B cell (primary cell): ENCODE data around the gene KIR2DL3. TPM values are rescaled to one million over a fixed set of nuclear protein-coding genes. Genes with fewer than 3 reads are reported as not detected.

Experiments used
- ATAC-seq: fragments of 200-7000 bp; cut with Tn5 transposase; one replicate; pipeline ENCODE4 v1.10.0; 2021; ENCODE audit warnings: low read depth, mild to moderate bottlenecking, moderate number of reproducible peaks, moderate library complexity
- CTCF ChIA-PET: fragments of 350-600 bp; sonication (Branson Sonifier 250); formaldehyde crosslinking; loops from one replicate; lab custom pipeline; 2021; ENCODE audit warnings: antibody characterized with exemption, inconsistent platforms; lab: Charles Lee
- POLR2A ChIA-PET: fragments of 350-600 bp; sonication (Branson Sonifier 250); formaldehyde crosslinking; loops from one replicate; lab custom pipeline; 2021; ENCODE audit warnings: antibody characterized with exemption; lab: Charles Lee
- DNase-seq: peaks from one replicate; pipeline ENCODE4 v3.0.0; 2013
- H2AFZ ChIP-seq: 2 replicates; pipeline ENCODE4 v1.6.1; 2012; ENCODE audit warnings: mild to moderate bottlenecking, low read depth, low read length; ENCODE audit not compliant: insufficient read depth, poor library complexity, severe bottlenecking
- H3K27ac ChIP-seq, 2 donors: 1 replicate in 1 of 2; 2 replicates in 1 of 2; pipeline ENCODE4 v1.5.1; 2012 to 2013; ENCODE audit warnings: low read length in 2 of 2, mild to moderate bottlenecking in 2 of 2, moderate library complexity in 1 of 2
- H3K27me3 ChIP-seq, 4 experiments: fragments of 200-600 bp in 1 of 4; sonication (generic) in 1 of 4; replicated peaks in 1 of 4; 1 replicate in 2 of 4; 2 replicates in 2 of 4; pipeline versions ENCODE4 v1.6.1 to v1.7.0; 2013 to 2016; ENCODE audit warnings: low read length in 3 of 4, mild to moderate bottlenecking in 2 of 4, mixed read lengths in 1 of 4, moderate library complexity in 1 of 4; ENCODE audit not compliant: insufficient read depth in 4 of 4, control insufficient read depth in 3 of 4; ENCODE audit errors: control extremely low read depth in 1 of 4
- H3K36me3 ChIP-seq, 2 experiments: replicated peaks in 1 of 2; 1 replicate in 1 of 2; 2 replicates in 1 of 2; pipeline versions ENCODE4 v1.6.1 to v1.7.1; 2013; ENCODE audit warnings: low read length in 1 of 2; ENCODE audit not compliant: insufficient read depth in 2 of 2, control insufficient read depth in 1 of 2; ENCODE audit errors: control extremely low read depth in 1 of 2, extremely low read depth in 1 of 2
- H3K4me1 ChIP-seq, 2 donors: fragments of 200-600 bp in 1 of 2; sonication (generic) in 1 of 2; 1 replicate in 1 of 2; 2 replicates in 1 of 2; pipeline versions ENCODE4 v1.5.1 to v1.6.1; 2013 to 2017; ENCODE audit warnings: low read length in 2 of 2; ENCODE audit not compliant: control insufficient read depth in 2 of 2, insufficient read depth in 2 of 2
- H3K4me2 ChIP-seq: replicated peaks from 2 replicates; pipeline ENCODE3; 2012; ENCODE audit warnings: mild to moderate bottlenecking, low read depth, low read length; ENCODE audit not compliant: poor library complexity, severe bottlenecking
- H3K4me3 ChIP-seq, 5 experiments: fragments of 200-600 bp in 1 of 5; sonication (generic) in 1 of 5; 1 replicate in 3 of 5; 2 replicates in 2 of 5; pipeline versions ENCODE4 v1.5.1 to v1.7.0; 2011 to 2016; ENCODE audit warnings: low read length in 4 of 5, mild to moderate bottlenecking in 4 of 5, low read depth in 2 of 5, control low read depth in 1 of 5, moderate library complexity in 1 of 5; ENCODE audit not compliant: insufficient read depth in 1 of 5; ENCODE audit errors: control extremely low read depth in 1 of 5, extremely low read depth in 1 of 5
- H3K79me2 ChIP-seq: fragments of 200-600 bp; sonication (generic); one replicate; pipeline ENCODE4 v1.6.0; 2016; ENCODE audit warnings: low read length; ENCODE audit not compliant: control insufficient read depth, insufficient read depth
- H3K9ac ChIP-seq: fragments of 200-600 bp; sonication (generic); 2 replicates; pipeline ENCODE4 v1.6.1; 2017; ENCODE audit warnings: mild to moderate bottlenecking, low read length, moderate library complexity
- H3K9me3 ChIP-seq, 3 donors: one replicate each; pipeline versions ENCODE4 v1.6.1 to v1.7.1; 2013; ENCODE audit warnings: low read length in 2 of 3; ENCODE audit not compliant: control insufficient read depth in 2 of 3, insufficient read depth in 1 of 3; ENCODE audit errors: control extremely low read depth in 1 of 3
- H4K20me1 ChIP-seq: 2 replicates; pipeline ENCODE4 v1.6.0; 2012; ENCODE audit warnings: mild to moderate bottlenecking, low read length; ENCODE audit not compliant: insufficient read depth, control insufficient read depth, poor library complexity, severe bottlenecking
- H3K27ac Mint-ChIP-seq: one replicate; pipeline ENCODE4 v1.8.0; 2021; ENCODE audit warnings: mixed read lengths
- H3K27me3 Mint-ChIP-seq: one replicate; pipeline ENCODE4 v1.8.0; 2021; ENCODE audit warnings: mixed read lengths
- H3K4me1 Mint-ChIP-seq: one replicate; pipeline ENCODE4 v1.8.0; 2021; ENCODE audit warnings: mixed read lengths
- H3K4me3 Mint-ChIP-seq: one replicate; pipeline ENCODE4 v1.8.0; 2021; ENCODE audit warnings: mixed read lengths
- H3K9me3 Mint-ChIP-seq: one replicate; pipeline ENCODE4 v1.8.0; 2022; ENCODE audit warnings: mixed read lengths; ENCODE audit not compliant: insufficient read depth
- EZH2 ChIP-seq: IDR thresholded peaks from 2 replicates; pipeline ENCODE4 v1.6.1; 2012; ENCODE audit warnings: borderline replicate concordance, low read depth, mild to moderate bottlenecking, moderate library complexity, low read length; ENCODE audit not compliant: insufficient read depth, poor library complexity, severe bottlenecking
- WGBS: methylation state at CpG from one replicate; pipeline ENCODE4 v1.1.5; 2013; ENCODE audit warnings: missing lambda C conversion rate; ENCODE audit not compliant: insufficient coverage; 5-methylcytosine and 5-hydroxymethylcytosine counted together
- intact Hi-C: fragments of 100-400 bp; cut with micrococcal nuclease; formaldehyde crosslinking; loops from one replicate; pipeline ENCODE4 v1.10.0; 2022
- polyA plus RNA-seq: library from polyadenylated mRNA; depleted of rRNA; stranded (reverse); fragments of >200 nt; gene quantifications from 2 replicates; pipeline ENCODE4 v1.2.3, GENCODE V29; 2012
- total RNA-seq, 2 donors: library from RNA; stranded (reverse); fragments of 120-200 nt in 1 of 2; gene quantifications; 1 replicate in 1 of 2; 2 replicates in 1 of 2; pipeline versions ENCODE4 v1.2.3 to v1.2.4, GENCODE V29; 2013 to 2022
- TF ChIP-seq, protein P1 (sequence below): fragments of 200-600 bp; IDR thresholded peaks from one replicate; pipeline ENCODE4 v1.8.0; 2022; ENCODE audit warnings: antibody characterized with exemption, mild to moderate bottlenecking

The KIR2DL3 gene
- total and polyA plus RNA-seq, 2 donors (not counting 1 experiment from before 2014, with no cell fraction given), result not detected

DNA sequence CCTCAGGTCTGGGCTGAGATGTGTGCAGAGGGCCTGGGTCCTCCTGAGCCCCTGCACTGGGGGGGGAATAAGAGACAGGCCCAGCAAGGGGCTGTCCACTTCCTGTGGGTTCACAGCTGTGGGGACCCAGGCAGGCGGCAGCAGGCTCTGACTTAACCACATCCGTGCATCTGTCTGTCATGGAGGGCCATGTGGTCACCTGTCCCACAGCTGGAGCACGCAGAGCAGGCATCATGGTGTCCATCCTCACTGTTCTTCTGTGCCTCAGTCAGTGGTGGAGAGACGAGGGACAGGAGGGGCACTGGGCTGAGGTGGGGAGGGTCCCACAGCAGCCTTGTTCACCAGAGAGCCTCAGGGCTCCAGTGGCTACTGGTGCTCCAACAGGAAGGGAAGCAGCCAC lies 30.4 kb upstream of the KIR2DL3 start:
- Histone ChIP-seq H3K79me2 (no peaks in the 10 kb centered on the region), H2AFZ (no peak overlapping the region), H3K27me3 (peaks cover 0 to 6% (median 1%) of the 10 kb centered on the region in 4 experiments), H4K20me1 (no peaks in the 10 kb centered on the region), H3K27ac (no peak overlapping the region), H3K4me1 (no peaks in the 10 kb centered on the region), H3K9ac (no peak overlapping the region), H3K9me3 (no peaks in the 10 kb centered on the region), H3K4me3 (no peak overlapping the region), H3K4me2 (no peak overlapping the region), H3K36me3 (no peaks in the 10 kb centered on the region)
- Mint-ChIP-seq H3K9me3 (no peaks in the 10 kb centered on the region), H3K27me3 (peaks cover 16% of the 10 kb centered on the region), H3K4me1 (peaks cover 3% of the 10 kb centered on the region), H3K27ac (no peak overlapping the region), H3K4me3 (no peak overlapping the region)
- WGBS, result 20% methylated on average over 4 of the region's 4 CpGs
- ChIA-PET CTCF (interaction anchor here (0.6 kb wide), 1 partner anchor 268 kb away, joined by 3 read pairs; no protein-coding TSS in a partner anchor), POLR2A (no interaction called here)
- intact Hi-C loops, result no loop called here
- no peak for DNase-seq
- no peak for ATAC-seq
- no peak for TF ChIP-seq EZH2
- TF ChIP-seq, protein P1, sequence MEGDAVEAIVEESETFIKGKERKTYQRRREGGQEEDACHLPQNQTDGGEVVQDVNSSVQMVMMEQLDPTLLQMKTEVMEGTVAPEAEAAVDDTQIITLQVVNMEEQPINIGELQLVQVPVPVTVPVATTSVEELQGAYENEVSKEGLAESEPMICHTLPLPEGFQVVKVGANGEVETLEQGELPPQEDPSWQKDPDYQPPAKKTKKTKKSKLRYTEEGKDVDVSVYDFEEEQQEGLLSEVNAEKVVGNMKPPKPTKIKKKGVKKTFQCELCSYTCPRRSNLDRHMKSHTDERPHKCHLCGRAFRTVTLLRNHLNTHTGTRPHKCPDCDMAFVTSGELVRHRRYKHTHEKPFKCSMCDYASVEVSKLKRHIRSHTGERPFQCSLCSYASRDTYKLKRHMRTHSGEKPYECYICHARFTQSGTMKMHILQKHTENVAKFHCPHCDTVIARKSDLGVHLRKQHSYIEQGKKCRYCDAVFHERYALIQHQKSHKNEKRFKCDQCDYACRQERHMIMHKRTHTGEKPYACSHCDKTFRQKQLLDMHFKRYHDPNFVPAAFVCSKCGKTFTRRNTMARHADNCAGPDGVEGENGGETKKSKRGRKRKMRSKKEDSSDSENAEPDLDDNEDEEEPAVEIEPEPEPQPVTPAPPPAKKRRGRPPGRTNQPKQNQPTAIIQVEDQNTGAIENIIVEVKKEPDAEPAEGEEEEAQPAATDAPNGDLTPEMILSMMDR, result no peak

DNA sequence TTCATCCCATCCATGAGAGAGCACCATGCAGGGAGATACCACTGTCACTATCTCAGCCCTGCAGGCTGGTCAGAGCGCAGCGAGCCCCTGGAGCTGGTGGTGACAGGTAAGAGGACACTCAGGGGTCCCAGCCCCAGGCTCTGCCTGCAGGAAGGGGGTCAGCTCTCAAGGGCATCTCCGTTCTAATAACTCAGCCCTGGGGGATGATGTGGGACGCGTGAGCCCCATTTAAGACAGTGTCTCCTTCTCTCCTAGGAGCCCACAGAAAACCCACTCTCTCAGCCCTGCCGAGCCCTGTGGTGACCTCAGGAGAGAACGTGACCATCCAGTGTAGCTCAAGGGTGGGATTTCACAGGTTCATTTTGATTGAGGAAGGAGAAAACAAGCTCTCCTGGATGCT lies 29.5 kb upstream of the KIR2DL3 start:
- intact Hi-C loops, result no loop called here
- Mint-ChIP-seq H3K27me3 (peaks cover 22% of the 10 kb centered on the region), H3K27ac (no peak overlapping the region), H3K9me3 (no peaks in the 10 kb centered on the region), H3K4me3 (no peak overlapping the region), H3K4me1 (peaks cover 3% of the 10 kb centered on the region)
- no peak for DNase-seq
- no peak overlapping the region for H3K9ac ChIP-seq
- WGBS, result 92% methylated on average over 4 of the region's 7 CpGs
- H4K20me1 ChIP-seq, result no peaks in the 10 kb centered on the region
- H2AFZ ChIP-seq, result no peak overlapping the region
- H3K36me3 ChIP-seq, result no peaks in the 10 kb centered on the region
- H3K9me3 ChIP-seq, result peaks cover 0 to 3% (median 0%) of the 10 kb centered on the region in 3 donors
- POLR2A ChIA-PET, result no interaction called here
- no peak for ATAC-seq
- TF ChIP-seq EZH2, result no peak
- TF ChIP-seq, protein P1, result no peak
- H3K4me2 ChIP-seq, result no peak overlapping the region
- no peaks in the 10 kb centered on the region for H3K79me2 ChIP-seq
- no peak overlapping the region for H3K27ac ChIP-seq
- no peaks in the 10 kb centered on the region for H3K4me1 ChIP-seq
- CTCF ChIA-PET, result no interaction called here
- H3K4me3 ChIP-seq, result no peak overlapping the region
- peaks cover 0 to 11% (median 4%) of the 10 kb centered on the region in 4 experiments for H3K27me3 ChIP-seq
